ENCODE data around the gene LCOR.
A peak's percentile ranks its signal among the peaks of the same experiment; 100 is the strongest.
"Not testable (repeated sequence)": the region's sequence is repeated elsewhere in the genome, so short reads cannot be mapped to it uniquely, and the experiment has no call there.

The LCOR gene

GRCh38 chr10:96840841-96841518, 8.9 kb downstream of the LCOR start:
- peak; percentile 92 for DNase-seq

- DNase-seq: peak; percentile 81
These were observed 11.0 kb downstream of the LCOR start for GRCh38 chr10:96842896-96843723.

GRCh38 chr10:96843823-96844222, 11.7 kb downstream of the LCOR start:
- DNase-seq: no peak

- DNase-seq: no peak
These were observed 14.3 kb downstream of the LCOR start for GRCh38 chr10:96846395-96846794.

- DNase-seq: no peak
These were observed 14.8 kb downstream of the LCOR start for GRCh38 chr10:96846926-96847325.

- DNase-seq: not testable (repeated sequence)
These were observed 15.3 kb downstream of the LCOR start for GRCh38 chr10:96847356-96847755.

- DNase-seq: no peak
These were observed 18.0 kb downstream of the LCOR start for GRCh38 chr10:96850113-96850512.

- DNase-seq: no peak
These were observed 18.7 kb downstream of the LCOR start for GRCh38 chr10:96850825-96851224.

GRCh38 chr10:96851281-96851680, 19.2 kb downstream of the LCOR start:
- no peak for DNase-seq

GRCh38 chr10:96856317-96856716, 24.2 kb downstream of the LCOR start:
- no peak for DNase-seq

- no peak for DNase-seq
These were observed 25.4 kb downstream of the LCOR start for GRCh38 chr10:96857301-96858012.

GRCh38 chr10:96858038-96858705, 26.1 kb downstream of the LCOR start:
- no peak for DNase-seq

GRCh38 chr10:96858706-96859050, 26.6 kb downstream of the LCOR start:
- DNase-seq: no peak

GRCh38 chr10:96860631-96861277, 28.7 kb downstream of the LCOR start:
- DNase-seq: no peak

GRCh38 chr10:96863922-96864543, 31.9 kb downstream of the LCOR start:
- no peak for DNase-seq

- no peak for DNase-seq
These were observed 41.0 kb downstream of the LCOR start for GRCh38 chr10:96873086-96873485.

- DNase-seq: no peak
These were observed 41.8 kb downstream of the LCOR start for GRCh38 chr10:96873756-96874467.

GRCh38 chr10:96878057-96878456, 46.0 kb downstream of the LCOR start:
- no peak for DNase-seq

- no peak for DNase-seq
These were observed 48.5 kb downstream of the LCOR start for GRCh38 chr10:96880575-96880974.

- no peak for DNase-seq
These were observed 57.5 kb downstream of the LCOR start for GRCh38 chr10:96889415-96890171.

GRCh38 chr10:96890172-96890513, 58.0 kb downstream of the LCOR start:
- DNase-seq: peak; percentile 53
